HG02870 (cell line): Measurements from ENCODE around the gene WDR47.
A peak's percentile ranks its signal among the peaks of the same experiment; 100 is the strongest.
"Not testable (repeated sequence)": the region's sequence is repeated elsewhere in the genome, so short reads cannot be mapped to it uniquely, and the experiment has no call there.

Source experiments
- ATAC-seq: cut with Tn5 transposase; IDR thresholded peaks from one replicate; pipeline ENCODE4 v1.9.1; 2021; ENCODE audit warnings: mild to moderate bottlenecking, moderate library complexity; ENCODE audit not compliant: unreplicated experiment

Gene WDR47

DNA sequence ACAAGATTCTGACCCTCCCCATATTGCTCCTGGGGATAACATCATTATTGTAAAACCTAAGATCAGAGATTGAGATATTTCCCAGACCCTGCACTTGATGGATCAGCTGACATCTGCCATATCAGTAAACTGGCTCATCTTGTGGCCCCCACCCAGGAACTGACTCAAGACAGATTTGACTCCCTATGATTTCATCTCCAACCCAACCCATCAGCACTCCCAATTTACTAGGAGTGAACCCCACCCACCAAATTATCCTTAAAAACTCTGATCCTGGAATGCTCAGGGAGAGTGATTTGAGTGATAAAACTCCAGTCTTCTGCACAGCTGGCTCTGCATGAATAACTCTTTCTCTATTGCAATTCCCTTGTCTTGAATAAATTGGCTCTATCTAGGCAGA, 72.6 kb downstream of the WDR47 start:
- no peak for ATAC-seq

GRCh38 chr1:108963052-108963686, 78.7 kb downstream of the WDR47 start, which contains the start of gene CLCC1:
Gene CLCC1, minus strand, starts transcription at chr1:108963484. Its CDS starts 13,047 bp downstream, at chr1:108950437.
- ATAC-seq = peak; percentile 95

- no peak for ATAC-seq
These were observed 79.2 kb downstream of the WDR47 start for GRCh38 chr1:108962681-108963051.

DNA sequence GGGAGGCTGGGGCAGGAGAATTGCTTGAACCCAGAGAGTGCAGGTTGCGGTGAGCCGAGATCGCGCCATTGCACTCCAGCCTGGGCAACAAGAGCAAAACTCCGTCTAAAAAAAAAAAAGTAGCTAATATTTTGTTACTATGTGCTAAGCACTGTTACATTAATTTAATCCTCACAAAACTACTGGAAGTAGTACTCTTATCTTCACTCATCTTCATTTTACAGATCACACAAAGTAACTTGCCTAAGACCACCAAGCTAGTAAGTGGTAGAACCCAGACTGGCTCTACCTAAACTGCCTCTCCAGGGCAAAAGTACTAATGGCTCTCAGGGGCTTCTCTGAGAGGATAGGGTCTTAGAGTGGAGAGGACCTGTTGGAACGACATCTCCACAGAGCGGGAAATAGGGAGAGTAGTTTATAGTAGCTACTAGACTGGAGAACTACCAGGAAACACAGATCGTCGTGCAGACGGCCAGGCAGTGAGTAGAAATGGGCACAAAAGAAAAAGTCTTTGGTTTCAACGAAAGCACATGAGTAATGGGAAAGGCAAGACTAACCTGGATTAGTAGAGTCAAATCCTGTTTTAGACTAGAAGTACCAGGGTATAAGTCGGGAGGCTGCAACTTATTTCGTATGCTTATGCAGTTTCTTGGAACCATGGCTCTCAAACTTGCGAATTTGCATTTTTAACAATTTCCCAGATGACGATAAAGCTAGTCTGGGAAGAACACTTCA, 80.0 kb downstream of the WDR47 start:
- ATAC-seq = no peak

GRCh38 chr1:108961198-108961597, 80.7 kb downstream of the WDR47 start:
- ATAC-seq = no peak

GRCh38 chr1:108960719-108961118, 81.2 kb downstream of the WDR47 start:
- ATAC-seq = no peak

DNA sequence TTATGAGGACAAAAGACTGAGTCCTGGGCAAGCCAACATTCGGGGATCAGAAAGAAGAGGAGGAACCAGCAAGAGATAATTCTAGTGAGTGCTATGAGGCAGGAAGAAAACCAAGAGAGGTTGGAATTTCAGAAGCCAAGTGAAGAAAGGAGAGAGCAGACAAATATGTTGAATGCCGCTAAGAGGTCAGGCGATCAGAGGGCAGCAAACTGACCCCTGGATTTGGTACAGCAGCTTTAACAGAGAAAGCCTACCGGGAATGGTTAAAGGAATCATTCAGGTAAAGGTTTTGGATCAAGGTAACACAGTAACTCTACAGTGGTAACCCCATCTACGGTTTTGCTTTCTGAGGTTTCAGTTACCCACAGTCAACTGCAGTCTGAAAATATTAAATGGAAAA, 84.0 kb downstream of the WDR47 start:
- no peak for ATAC-seq

- no peak for ATAC-seq
These were observed 86.0 kb downstream of the WDR47 start for GRCh38 chr1:108955881-108956280.

DNA sequence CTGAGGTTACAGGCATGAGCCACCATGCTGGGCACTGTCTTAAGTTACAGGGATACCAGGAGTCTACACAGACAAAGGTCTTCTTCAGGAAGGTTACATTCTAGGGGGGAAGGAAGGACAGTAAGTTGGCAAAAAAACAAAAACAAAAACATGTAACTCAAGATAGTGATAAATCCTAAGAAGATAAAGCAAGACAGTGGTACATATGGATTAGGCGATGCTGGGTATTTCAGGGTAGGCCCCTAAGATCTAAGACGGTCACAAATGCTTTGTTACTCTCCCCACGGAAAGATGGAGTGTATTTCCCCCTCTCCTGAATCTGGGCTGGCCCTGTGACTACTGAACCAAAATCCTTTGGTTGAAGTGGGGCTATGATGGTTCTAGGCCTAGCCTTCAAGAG, 86.8 kb downstream of the WDR47 start:
- ATAC-seq = no peak

GRCh38 chr1:108953452-108953851, 88.5 kb downstream of the WDR47 start:
- ATAC-seq = no peak

DNA sequence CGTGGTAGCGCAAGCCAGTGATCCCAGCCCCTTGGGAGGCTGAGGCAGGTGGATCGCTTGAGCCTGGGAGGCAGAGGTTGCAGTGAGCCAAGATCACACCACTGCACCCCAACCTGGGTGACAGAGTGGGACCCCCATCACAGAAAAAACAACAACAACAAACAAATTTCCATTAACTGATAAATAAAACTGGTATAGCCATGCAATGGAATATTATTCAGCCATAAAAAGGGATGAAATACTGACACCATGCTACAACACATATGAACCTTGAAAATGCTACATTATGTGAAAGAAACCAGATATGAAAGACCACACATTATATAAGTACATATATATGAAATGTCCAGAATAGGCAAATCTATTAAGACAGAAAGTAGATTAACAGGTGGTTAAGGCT, 90.7 kb downstream of the WDR47 start:
- ATAC-seq = no peak

DNA sequence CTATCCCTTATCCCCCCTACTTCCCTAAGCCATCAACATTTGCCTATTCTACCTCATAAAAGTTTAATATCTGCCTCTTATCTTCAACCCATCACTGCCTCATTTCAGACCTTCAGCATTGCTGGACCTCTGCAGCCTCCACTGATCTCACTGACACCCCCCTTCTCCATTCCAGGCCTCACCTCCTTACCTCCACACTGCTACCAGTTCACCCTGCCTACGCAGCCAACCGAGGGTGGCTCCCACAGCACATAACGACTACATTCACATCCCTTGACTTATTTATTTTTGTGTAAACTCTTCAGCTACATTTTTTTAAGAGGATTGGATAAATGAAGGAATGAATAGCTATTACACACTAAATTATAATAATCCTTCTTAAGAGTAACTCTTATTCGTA, 92.9 kb downstream of the WDR47 start:
- ATAC-seq = no peak

GRCh38 chr1:108947871-108948525, 93.9 kb downstream of the WDR47 start:
- ATAC-seq = no peak

GRCh38 chr1:108936170-108936569, 105.7 kb downstream of the WDR47 start:
- ATAC-seq = no peak

DNA sequence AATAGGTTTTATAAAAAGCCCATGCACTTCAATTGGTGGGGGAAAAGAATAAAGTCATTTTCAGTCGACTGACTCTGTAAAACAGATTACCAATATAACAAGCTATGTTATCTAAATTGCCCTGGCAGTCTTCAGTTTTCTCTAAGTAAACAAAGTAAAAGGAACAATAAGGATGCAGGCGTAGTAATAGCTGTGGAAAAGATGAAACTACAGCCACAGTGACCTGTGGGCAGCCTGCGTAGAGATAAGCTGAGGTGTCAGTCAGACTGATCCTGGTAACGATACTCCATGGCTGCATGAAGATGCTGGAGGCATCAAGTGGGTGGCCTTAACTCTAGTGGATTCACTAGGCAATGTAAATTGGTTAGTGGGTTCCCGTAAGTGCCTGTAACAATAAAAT, 108.0 kb downstream of the WDR47 start:
- no peak for ATAC-seq

DNA sequence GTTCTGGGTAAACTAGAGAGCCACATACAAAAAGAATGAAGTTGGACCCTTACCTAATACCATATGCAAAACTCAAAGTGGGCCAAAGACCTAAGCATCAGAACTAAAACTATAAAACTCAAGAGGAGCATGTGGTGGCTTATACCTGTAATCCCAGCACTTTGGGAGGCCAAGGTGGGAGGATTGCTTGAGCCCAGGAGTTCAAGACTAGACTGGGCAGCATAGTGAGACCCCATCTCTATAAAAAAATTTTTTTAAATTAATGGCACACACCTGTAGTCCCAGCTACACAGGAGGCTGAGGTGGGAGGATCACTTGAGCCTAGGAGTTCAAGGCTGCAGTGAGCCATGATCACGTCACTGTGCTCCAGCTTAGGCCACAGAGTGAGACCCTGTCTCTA, 114.3 kb downstream of the WDR47 start:
- ATAC-seq = not testable (repeated sequence)

DNA sequence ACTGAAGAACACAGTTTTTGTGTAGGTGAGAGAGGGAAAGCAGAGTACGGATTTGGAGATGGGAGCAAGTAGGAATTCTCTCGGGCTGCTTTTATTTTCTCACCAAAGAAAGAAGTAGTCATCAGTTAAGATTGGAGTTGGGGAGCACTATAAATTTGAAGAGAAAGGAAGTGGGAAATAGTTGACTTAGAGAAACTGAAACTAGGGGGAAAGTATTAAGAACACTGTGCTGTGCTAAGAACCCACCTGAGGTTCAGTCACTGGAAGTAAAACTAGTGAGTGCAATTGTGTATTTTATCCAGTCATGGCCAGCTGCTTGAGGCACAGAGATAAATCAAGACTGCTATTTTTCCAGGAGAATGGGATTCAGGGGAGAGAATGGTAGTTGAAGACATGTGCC, 116.0 kb downstream of the WDR47 start:
- ATAC-seq = no peak
